Ovary (tissue), 9 donors: ENCODE results near the gene MCM3AP. TPM values are rescaled to one million over a fixed set of nuclear protein-coding genes. Genes with fewer than 3 reads are reported as not detected.

Experiments used
- DNase-seq, 5 donors: peaks; one replicate each; pipeline ENCODE4 v3.0.0-alpha.2; 2019 to 2020
- H3K27ac ChIP-seq, 2 donors: fragments of 200-600 bp; one replicate each; pipeline versions ENCODE4 v1.5.1 to v1.8.0; 2019 to 2022
- H3K27me3 ChIP-seq: fragments of 200-600 bp; one replicate; pipeline ENCODE4 v1.8.0; 2022
- H3K36me3 ChIP-seq: fragments of 200-600 bp; sonication (generic); one replicate; pipeline ENCODE4 v1.5.1; 2019
- H3K4me1 ChIP-seq: one replicate; pipeline ENCODE4 v1.8.1; 2013; ENCODE audit warnings: mild to moderate bottlenecking, moderate library complexity; ENCODE audit not compliant: insufficient read depth
- H3K4me3 ChIP-seq: fragments of 200-600 bp; sonication (generic); one replicate; pipeline ENCODE4 v1.5.1; 2017
- H3K9me3 ChIP-seq, 2 donors: fragments of 200-600 bp in 1 of 2; sonication (generic) in 1 of 2; one replicate each; pipeline versions ENCODE4 v1.5.1 to v1.8.1; 2013 to 2019; ENCODE audit warnings: mild to moderate bottlenecking in 1 of 2, moderate library complexity in 1 of 2
- EP300 ChIP-seq: sonication (generic); formaldehyde crosslinking; IDR thresholded peaks from one replicate; pipeline ENCODE4 v1.6.1; 2017; ENCODE audit warnings: antibody characterized with exemption
- POLR2A ChIP-seq: fragments of 450-650 bp; IDR thresholded peaks from one replicate; pipeline ENCODE4 v1.6.1; 2017; ENCODE audit warnings: antibody characterized with exemption, mild to moderate bottlenecking, moderate library complexity
- WGBS, 3 donors: extraction: QIAGEN DNeasy Blood & Tissue Kit in 1 of 3; methylation state at CpG; one replicate each; pipeline versions ENCODE4 v1.1.5 to v1.1.7; 2013 to 2017; 5-methylcytosine and 5-hydroxymethylcytosine counted together
- intact Hi-C, 4 donors: fragments of 100-400 bp; cut with DNase I; formaldehyde crosslinking; loops; one replicate each; pipeline versions ENCODE4 v1.11.0 to v1.15.1; 2022 to 2023
- polyA plus RNA-seq, 2 donors: library from polyadenylated mRNA; stranded (reverse); fragments of 200-250 nt in 1 of 2; fragments of 350-450 nt in 1 of 2; fragmentation: Illumina TruSeq in 1 of 2; extraction: RNeasy Lipid Tissue Mini Kit (QIAGEN cat#74804) in 1 of 2; gene quantifications; one replicate each; pipeline ENCODE4 v1.2.3, GENCODE V29; 2013 to 2014
- total RNA-seq, 7 donors: library from RNA; depleted of rRNA in 2 of 7; stranded (reverse); fragments of >200 nt in 2 of 7; fragmentation: NEBNext Ultra II Directional in 3 of 7; extraction: Animal tissue kit (Norgen Biotek cat#: 25700) in 3 of 7; gene quantifications; one replicate each; pipeline versions ENCODE4 v1.1.0 to v1.2.4, GENCODE V29; 2016 to 2023
- TF ChIP-seq, protein P1 (sequence below), 3 donors: fragments of 450-650 bp in 2 of 3; fragments of 200-600 bp in 1 of 3; IDR thresholded peaks; one replicate each; pipeline versions ENCODE4 v1.5.1 to v1.8.0; 2016 to 2022; ENCODE audit warnings: antibody characterized with exemption in 3 of 3, mild to moderate bottlenecking in 1 of 3
- donor health status: DM: no; HTN: no; CAD: no; lungs with moderate emphysema.
- donor health status: DM: no; HTN: no; CAD: no.
- donor health status: Bipolar disorder and iron deficiency.
- donor health status: DM: yes; HTN: yes; CAD: no.
- donor health status: DM: no; HTN: no; CAD: no.
- donor health status: DM: yes; HTN: yes; CAD: no.

MCM3AP gene
- total and polyA plus RNA-seq, 9 donors, result 35.9 to 89.3 (median 70.3) TPM

DNA sequence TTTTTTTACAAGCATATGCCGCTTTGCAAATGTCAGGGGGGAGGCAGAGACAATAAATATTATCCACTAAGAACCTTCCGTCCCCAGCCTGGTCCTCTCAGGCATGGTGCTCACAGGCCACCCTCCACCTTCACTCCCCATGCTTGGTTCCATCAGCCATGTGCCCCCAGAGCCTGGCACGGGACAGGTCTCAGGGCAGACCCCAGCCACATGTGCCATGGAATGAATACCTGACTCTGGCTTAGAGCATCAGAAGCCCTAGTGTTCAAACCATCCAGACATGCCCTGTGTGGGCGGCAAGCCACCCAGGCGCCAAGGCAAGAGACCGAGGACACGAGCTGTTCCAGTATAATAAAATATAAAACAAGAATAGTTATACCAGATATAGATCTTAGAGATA, 62.2 kb downstream of the MCM3AP start:
- no peak overlapping the region for H3K27ac ChIP-seq
- no peaks in the 10 kb centered on the region for H3K27me3 ChIP-seq
- no peak overlapping the region for H3K4me3 ChIP-seq
- no peak for TF ChIP-seq EP300
- no peak for TF ChIP-seq POLR2A
- TF ChIP-seq, protein P1, sequence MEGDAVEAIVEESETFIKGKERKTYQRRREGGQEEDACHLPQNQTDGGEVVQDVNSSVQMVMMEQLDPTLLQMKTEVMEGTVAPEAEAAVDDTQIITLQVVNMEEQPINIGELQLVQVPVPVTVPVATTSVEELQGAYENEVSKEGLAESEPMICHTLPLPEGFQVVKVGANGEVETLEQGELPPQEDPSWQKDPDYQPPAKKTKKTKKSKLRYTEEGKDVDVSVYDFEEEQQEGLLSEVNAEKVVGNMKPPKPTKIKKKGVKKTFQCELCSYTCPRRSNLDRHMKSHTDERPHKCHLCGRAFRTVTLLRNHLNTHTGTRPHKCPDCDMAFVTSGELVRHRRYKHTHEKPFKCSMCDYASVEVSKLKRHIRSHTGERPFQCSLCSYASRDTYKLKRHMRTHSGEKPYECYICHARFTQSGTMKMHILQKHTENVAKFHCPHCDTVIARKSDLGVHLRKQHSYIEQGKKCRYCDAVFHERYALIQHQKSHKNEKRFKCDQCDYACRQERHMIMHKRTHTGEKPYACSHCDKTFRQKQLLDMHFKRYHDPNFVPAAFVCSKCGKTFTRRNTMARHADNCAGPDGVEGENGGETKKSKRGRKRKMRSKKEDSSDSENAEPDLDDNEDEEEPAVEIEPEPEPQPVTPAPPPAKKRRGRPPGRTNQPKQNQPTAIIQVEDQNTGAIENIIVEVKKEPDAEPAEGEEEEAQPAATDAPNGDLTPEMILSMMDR (IDR thresholded peaks at IDR 0.05), result no peak
- intact Hi-C loops, result loop anchor here in 2 of 4 donors (10.0 kb wide), 2 partner anchors 62 to 68 kb away; partner anchors contain the start of genes FTCD (in 1 of the 2), MCM3AP (in 1 of the 2) and YBEY (in 1 of the 2)
- no peaks in the 10 kb centered on the region for H3K9me3 ChIP-seq
- DNase-seq, result no peak
- H3K36me3 ChIP-seq, result no peaks in the 10 kb centered on the region
- 84 to 94% (median 86%) methylated on average over 7 of the region's 7 CpGs for WGBS, 3 donors
- peaks cover 8% of the 10 kb centered on the region for H3K4me1 ChIP-seq

DNA sequence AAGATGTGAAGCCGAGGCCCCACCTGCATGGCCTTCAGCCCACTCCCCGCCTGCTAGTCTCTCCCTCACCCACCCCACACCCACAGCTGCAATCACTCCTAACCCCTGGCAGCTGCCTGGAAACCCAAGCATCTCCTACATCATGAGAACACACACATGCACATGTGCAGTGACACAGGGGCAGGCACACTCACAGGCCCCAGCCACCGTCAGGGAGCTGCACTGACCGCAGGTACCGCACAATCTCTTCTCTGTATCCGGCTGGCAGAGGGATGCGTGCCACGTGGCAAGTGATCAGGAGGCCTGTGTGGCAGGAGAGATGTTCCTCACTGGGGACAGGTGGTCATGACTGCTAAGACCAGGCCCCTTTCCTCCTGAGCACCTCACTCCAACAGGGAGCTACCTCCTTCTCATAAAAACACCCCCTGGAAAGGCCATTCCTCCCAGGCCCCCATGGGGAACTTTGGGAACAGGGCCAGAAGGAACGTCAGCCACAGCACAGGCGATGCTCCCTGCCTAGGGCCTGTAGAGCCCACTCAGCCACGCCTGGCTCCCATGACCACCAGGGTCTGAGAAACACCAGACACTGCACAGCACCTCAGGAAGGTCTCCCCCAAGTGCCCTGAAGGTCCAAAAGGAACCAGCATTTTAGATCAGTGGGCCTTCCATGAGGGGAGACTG, 62.8 kb downstream of the MCM3AP start:
- H3K36me3 ChIP-seq, result no peaks in the 10 kb centered on the region
- H3K4me3 ChIP-seq, result no peak overlapping the region
- intact Hi-C loops, result loop anchor here in 2 of 4 donors (10.0 kb wide), 2 partner anchors 62 to 68 kb away; partner anchors contain the start of genes FTCD (in 1 of the 2), MCM3AP (in 1 of the 2) and YBEY (in 1 of the 2)
- peaks cover 8% of the 10 kb centered on the region for H3K4me1 ChIP-seq
- WGBS, 3 donors, result 72 to 88% (median 75%) methylated on average over 11 of the region's 11 CpGs
- no peak for TF ChIP-seq EP300
- no peak for TF ChIP-seq POLR2A
- TF ChIP-seq, protein P1 (IDR thresholded peaks at IDR 0.05), result no peak
- no peaks in the 10 kb centered on the region for H3K27me3 ChIP-seq
- DNase-seq, result peak in 1 of 5 donors; percentile 14
- H3K27ac ChIP-seq, result no peak overlapping the region
- H3K9me3 ChIP-seq, result no peaks in the 10 kb centered on the region

- Histone ChIP-seq H3K36me3 (no peaks in the 10 kb centered on the region), H3K27ac (no peak overlapping the region), H3K9me3 (no peaks in the 10 kb centered on the region), H3K27me3 (no peaks in the 10 kb centered on the region), H3K4me3 (no peak overlapping the region), H3K4me1 (peaks cover 1% of the 10 kb centered on the region)
- TF ChIP-seq, protein P1 (IDR thresholded peaks at IDR 0.05), result no peak
- TF ChIP-seq POLR2A (no peak), EP300 (no peak)
- WGBS, 3 donors, result 78 to 90% (median 82%) methylated on average over 16 of the region's 16 CpGs
- intact Hi-C loops, result loop anchor here in 2 of 4 donors (10.0 kb wide), 2 partner anchors 63 to 67 kb away; partner anchors contain the start of genes FTCD (in 1 of the 2), MCM3AP (in 1 of the 2) and YBEY (in 1 of the 2)
- DNase-seq, result peak in 1 of 5 donors; percentile 12
Observed at GRCh38 chr21:46221664-46222435, 63.6 kb downstream of the MCM3AP start.

DNA sequence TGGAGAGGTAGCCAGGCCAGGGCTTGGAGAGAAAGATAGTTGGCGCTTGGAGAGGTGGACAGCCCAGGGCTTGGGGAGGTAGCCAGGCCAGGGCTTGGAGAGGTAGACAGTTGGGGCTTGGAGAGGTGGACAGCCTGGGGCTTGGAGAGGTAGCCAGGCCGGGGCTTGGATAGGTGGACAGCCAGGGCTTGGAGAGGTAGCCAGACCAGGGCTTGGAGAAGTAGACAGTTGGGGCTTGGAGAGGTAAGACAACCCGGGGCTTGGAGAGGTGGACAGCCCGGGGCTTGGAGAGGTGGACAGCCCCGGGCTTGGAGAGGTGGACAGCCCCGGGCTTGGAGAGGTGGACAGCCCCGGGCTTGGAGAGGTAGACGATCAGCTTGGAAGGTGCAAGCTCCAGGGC, 64.6 kb downstream of the MCM3AP start:
- Histone ChIP-seq H3K9me3 (no peaks in the 10 kb centered on the region), H3K4me1 (no peaks in the 10 kb centered on the region), H3K4me3 (no peak overlapping the region), H3K36me3 (no peaks in the 10 kb centered on the region), H3K27me3 (no peaks in the 10 kb centered on the region), H3K27ac (no peak overlapping the region)
- intact Hi-C loops, result loop anchor here in 2 of 4 donors (10.0 kb wide), 2 partner anchors 64 to 66 kb away; partner anchors contain the start of genes FTCD (in 1 of the 2), MCM3AP (in 1 of the 2) and YBEY (in 1 of the 2)
- DNase-seq, result no peak
- WGBS, 3 donors, result 88 to 93% (median 90%) methylated on average over 8 of the region's 8 CpGs
- no peak for TF ChIP-seq EP300
- TF ChIP-seq, protein P1 (IDR thresholded peaks at IDR 0.05), result no peak
- TF ChIP-seq POLR2A, result no peak
